GM18519 (cell line): ENCODE data around the gene CHCHD6.

Source experiments
- ATAC-seq: cut with Tn5 transposase; IDR thresholded peaks from one replicate; pipeline ENCODE4 v1.9.1; 2021; ENCODE audit warnings: mild to moderate bottlenecking, moderate library complexity; ENCODE audit not compliant: unreplicated experiment, low FRiP score

CHCHD6 gene

GRCh38 chr3:126734106-126734723 is 30.2 kb downstream of the CHCHD6 start:
- no peak for ATAC-seq

- ATAC-seq: no peak
Observed at GRCh38 chr3:126737527-126737926, 33.5 kb downstream of the CHCHD6 start.

- no peak for ATAC-seq
Observed at GRCh38 chr3:126742057-126742456, 38.0 kb downstream of the CHCHD6 start.

DNA sequence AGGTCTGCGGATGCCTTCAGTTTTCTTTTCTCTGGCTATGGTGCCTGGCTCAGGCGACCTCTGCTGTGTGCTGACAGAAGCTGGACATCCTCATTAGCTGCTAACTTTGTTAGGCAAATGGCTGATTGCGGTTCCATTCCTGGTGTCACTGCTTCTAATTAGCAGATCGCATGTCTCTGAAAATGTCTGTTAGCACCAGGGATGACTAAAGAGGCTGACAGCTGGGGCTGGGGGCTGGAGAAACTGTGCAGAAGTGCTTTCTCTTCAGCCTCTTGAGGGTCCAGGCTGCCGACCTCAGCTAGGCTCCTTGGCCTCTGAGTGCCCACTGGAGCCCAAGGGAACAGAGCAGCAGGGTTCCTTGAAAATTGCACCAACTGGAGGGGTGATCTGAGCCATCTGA is 39.3 kb downstream of the CHCHD6 start:
- no peak for ATAC-seq

GRCh38 chr3:126743781-126744180 is 39.7 kb downstream of the CHCHD6 start:
- ATAC-seq: no peak

DNA sequence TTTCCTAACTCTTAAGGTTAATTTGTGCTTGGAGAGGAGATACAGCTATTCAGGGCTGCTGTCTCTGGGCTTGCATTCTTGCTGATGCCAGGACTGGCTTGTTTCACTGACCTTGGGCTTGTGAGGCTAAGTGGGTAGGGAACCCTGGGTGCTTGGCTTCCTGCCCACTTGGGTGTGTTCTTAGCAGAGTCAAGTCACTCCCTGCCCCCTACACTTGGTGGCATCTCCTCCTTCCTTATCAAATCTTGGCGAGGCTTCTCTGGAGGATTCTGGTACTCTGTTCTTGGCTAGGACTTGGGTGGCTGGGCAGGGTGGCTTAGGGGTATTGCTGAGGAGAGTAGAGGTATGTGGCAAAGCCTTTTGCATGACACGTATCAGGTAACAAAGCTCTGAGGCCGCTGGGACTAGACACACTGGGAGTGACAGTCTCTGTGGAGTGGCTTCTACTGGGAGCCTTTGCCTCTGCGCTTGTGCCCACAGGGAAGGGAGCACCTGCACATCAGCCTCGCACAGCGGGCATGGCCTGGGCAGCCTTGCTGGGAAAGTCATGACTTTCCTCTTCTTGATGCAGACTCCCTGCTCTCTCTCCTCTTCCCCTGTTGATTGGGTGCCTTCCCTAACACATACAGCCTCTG is 41.8 kb downstream of the CHCHD6 start:
- no peak for ATAC-seq

GRCh38 chr3:126746395-126747177 is 42.5 kb downstream of the CHCHD6 start:
- no peak for ATAC-seq

DNA sequence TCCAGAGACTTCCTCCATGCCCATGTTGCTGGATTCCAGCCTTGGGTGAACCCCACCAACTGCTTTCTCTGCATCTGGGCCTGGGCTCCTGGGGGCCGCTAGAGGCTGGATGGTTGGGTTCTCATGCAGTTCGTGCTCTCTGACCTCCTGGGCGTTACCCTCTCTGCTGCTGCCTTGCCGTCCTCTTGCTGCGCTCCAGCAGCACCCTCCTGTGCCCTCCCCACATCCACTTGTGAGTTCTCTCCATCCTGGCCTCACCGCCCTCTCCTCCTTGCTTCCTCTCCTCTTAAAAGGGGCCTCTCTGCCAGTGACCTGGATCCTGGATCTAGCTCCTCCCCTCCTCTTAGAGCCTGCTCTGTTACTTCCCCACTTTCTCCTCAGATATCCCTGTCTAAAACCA is 43.7 kb downstream of the CHCHD6 start:
- ATAC-seq: no peak

DNA sequence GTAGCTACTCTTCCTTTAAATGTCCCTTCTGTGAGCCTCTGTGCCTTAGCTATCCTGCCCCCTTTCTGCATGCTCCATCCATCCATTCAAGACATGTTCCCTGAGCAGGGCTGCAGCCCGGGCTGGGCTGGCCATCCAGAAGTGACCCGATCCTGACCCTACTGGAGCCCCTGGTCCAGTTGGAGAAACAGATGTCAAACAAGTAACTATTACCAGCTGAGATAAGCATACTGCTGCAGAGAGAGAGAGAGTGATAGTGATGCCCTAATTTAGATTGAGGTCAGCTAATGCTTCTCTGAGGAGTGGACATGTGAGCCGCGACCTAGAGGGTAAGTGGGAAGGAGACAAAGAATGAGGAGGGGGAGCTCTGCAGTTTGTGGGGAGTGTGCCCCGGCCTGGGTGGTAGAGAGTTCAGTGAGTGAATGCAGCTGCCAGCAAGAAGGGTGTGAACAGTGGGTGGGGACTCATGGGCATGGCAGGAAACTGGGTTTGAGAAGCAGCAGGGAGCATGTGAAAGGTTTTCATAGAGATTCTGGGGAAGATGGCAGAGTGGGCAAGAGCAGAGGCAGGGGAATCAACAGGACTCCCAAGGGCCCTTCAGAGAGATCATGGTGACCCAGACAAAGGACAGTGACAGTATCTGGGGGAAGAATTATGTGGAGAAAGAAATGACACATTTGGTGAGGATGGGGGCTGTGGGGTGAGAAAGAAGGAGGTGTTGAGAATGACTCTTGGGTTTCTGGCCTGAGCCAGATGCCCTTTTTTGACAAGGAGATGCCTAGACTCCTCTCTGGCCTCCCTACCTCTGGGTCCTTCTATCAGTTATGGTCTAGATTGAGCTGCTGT is 44.9 kb downstream of the CHCHD6 start:
- no peak for ATAC-seq

- ATAC-seq: no peak
Observed at GRCh38 chr3:126749547-126749875, 45.5 kb downstream of the CHCHD6 start.

GRCh38 chr3:126749931-126750755 is 46.1 kb downstream of the CHCHD6 start:
- no peak for ATAC-seq

GRCh38 chr3:126750756-126751121 is 46.7 kb downstream of the CHCHD6 start:
- no peak for ATAC-seq

DNA sequence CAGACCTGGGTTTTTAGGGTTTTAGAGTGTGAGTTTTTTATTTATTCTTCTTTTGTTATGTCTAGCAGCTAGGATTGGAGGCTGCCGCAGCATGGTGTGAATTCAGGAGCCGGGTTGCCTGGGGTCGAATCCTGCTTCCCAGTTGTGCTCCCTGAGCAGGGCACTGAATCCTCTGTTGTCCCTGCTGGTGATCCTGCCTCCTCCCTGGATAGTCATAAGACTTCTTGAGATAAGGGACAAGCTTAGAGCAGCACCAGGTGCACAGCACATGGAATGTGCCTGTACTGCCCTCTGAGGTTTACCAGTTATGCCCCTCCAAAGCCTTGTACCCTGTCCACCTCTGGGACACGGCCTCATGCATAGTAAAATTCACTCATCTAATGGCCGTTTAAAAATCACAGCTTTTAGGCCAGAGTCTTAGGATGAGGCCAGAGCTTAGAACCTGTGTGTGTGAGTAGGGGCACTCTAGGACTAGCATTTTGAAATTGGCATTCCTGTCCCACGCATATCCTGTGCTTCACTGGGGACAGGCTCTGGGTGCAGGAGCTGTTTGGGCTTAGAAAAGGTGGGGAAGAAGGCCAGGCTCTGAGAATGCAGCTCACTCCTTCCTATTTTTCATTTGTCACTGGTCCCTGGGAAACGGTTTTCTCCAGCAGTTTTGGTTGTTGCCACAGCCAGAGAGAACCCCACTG is 47.7 kb downstream of the CHCHD6 start:
- ATAC-seq: no peak

- ATAC-seq: no peak
Observed at GRCh38 chr3:126752303-126753190, 48.5 kb downstream of the CHCHD6 start.

DNA sequence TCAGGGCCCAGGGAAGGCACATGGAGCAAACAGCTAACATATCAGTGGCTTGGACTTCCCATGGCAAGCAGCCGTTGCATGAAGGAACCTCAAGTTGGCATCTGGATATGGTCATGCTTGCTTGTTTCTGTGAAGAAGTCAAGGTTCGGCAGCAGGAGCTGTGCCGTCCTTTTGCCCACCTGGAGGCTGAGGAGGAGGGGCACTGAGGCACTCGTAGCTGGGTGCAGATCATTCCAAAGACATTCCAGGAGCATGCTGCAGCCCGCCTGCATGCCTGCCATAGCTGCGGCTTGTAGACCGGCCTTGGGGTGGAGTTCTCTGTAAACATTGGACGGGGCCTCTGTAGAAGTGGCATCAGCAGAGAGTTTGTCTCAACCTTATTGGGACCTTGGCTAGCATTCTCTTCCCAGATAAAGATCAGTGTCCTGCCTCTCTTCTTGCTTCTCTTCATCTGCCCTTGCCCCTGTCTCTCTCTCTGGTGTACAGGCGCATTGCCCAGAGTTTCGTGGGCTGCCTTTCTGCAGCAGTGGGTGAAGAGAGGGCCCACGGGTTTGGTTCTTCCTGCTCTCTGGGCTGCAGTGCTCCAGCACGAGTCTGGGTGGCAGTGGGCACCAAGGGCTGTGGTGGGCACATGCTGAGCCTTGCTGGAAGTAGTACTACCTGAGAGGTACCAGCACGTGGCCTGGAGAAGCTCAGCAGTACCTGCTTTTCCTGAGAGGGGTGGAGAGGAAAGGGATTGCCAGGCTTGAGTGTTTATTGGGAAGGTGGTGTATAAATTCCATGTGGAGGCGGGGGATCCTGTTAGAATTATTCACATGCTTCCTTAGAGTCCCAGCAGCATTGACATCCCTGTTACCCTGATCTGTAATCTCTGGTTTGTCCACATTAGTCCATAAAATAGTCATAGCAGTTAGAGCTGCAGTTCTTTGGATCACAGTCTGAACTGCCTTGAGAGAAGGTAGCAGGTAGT is 49.4 kb downstream of the CHCHD6 start:
- no peak for ATAC-seq

- ATAC-seq: no peak
Observed at GRCh38 chr3:126755866-126756265, 51.8 kb downstream of the CHCHD6 start.

- no peak for ATAC-seq
Observed at GRCh38 chr3:126758026-126758425, 54.0 kb downstream of the CHCHD6 start.

DNA sequence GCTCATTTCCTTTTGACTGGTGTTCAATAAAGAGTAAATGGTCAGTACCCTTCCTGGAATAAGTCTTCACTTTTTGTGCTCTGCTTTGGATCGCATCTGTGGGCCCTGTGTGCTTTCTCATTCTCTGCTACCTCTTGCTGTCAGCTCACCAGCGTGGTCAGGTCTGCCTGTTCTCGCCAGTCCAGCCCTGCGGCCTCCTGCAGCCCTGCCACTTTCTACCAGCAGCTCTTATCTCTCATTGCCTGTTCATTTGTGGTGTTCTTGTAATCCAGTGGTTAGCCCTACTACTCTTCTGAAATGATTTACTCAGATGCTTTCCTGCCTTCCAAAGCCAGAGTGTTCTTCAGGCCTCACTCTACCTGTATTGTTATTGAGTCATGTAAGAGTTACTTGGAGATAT is 54.8 kb downstream of the CHCHD6 start:
- no peak for ATAC-seq
